T-helper 2 cell (primary cell): ENCODE results near the gene MICALL2.

Experiments
- DNase-seq, 5 experiments: peaks; one replicate each; pipeline versions ENCODE4 v3.0.0 to v3.0.0-alpha.2; 2012 to 2022

MICALL2 gene

GRCh38 chr7:1431634-1432380 is 27.5 kb downstream of the MICALL2 start:
- no peak for DNase-seq

GRCh38 chr7:1431226-1431625 is 28.0 kb downstream of the MICALL2 start:
- no peak for DNase-seq

- no peak for DNase-seq
Measured at GRCh38 chr7:1430056-1430845, 29.0 kb downstream of the MICALL2 start.

GRCh38 chr7:1428941-1429501 is 30.2 kb downstream of the MICALL2 start:
- no peak for DNase-seq

GRCh38 chr7:1427064-1427657 is 32.1 kb downstream of the MICALL2 start:
- DNase-seq: no peak

GRCh38 chr7:1426474-1426873 is 32.8 kb downstream of the MICALL2 start:
- DNase-seq: no peak

- DNase-seq: peak in 1 of 5 experiments; percentile 32
Measured at GRCh38 chr7:1425292-1426136, 33.8 kb downstream of the MICALL2 start.

GRCh38 chr7:1424041-1424440 is 35.2 kb downstream of the MICALL2 start:
- no peak for DNase-seq

- DNase-seq: no peak
Measured at GRCh38 chr7:1423264-1423811, 35.9 kb downstream of the MICALL2 start.

GRCh38 chr7:1422512-1423263 is 36.6 kb downstream of the MICALL2 start:
- DNase-seq: no peak

GRCh38 chr7:1421946-1422345 is 37.3 kb downstream of the MICALL2 start:
- DNase-seq: no peak

GRCh38 chr7:1421020-1421790 is 38.1 kb downstream of the MICALL2 start:
- DNase-seq: no peak

- no peak for DNase-seq
Measured at GRCh38 chr7:1419688-1420087, 39.6 kb downstream of the MICALL2 start.

- DNase-seq: no peak
Measured at GRCh38 chr7:1419310-1419634, 40.0 kb downstream of the MICALL2 start.

GRCh38 chr7:1418505-1419309 is 40.6 kb downstream of the MICALL2 start:
- DNase-seq: peak in 1 of 5 experiments; percentile 65

- no peak for DNase-seq
Measured at GRCh38 chr7:1415389-1415990, 43.8 kb downstream of the MICALL2 start.

- no peak for DNase-seq
Measured at GRCh38 chr7:1413936-1414639, 45.2 kb downstream of the MICALL2 start.
